HG03565 (cell line): ENCODE results near the gene RGL1.

Experiments
- ATAC-seq: cut with Tn5 transposase; IDR thresholded peaks from one replicate; pipeline ENCODE4 v1.9.1; 2021; ENCODE audit warnings: mild to moderate bottlenecking, moderate library complexity; ENCODE audit not compliant: unreplicated experiment

The RGL1 gene

GRCh38 chr1:183817576-183818288, 12.8 kb downstream of the RGL1 start:
- ATAC-seq: no peak

GRCh38 chr1:183819059-183819458, 14.1 kb downstream of the RGL1 start:
- no peak for ATAC-seq

GRCh38 chr1:183821309-183821888, 16.5 kb downstream of the RGL1 start:
- ATAC-seq: no peak

GRCh38 chr1:183821889-183822611, 17.1 kb downstream of the RGL1 start:
- no peak for ATAC-seq

- ATAC-seq: no peak
Measured at GRCh38 chr1:183824291-183824690, 19.4 kb downstream of the RGL1 start.

GRCh38 chr1:183827801-183828200, 22.9 kb downstream of the RGL1 start:
- no peak for ATAC-seq

- ATAC-seq: no peak
Measured at GRCh38 chr1:183830389-183830788, 25.5 kb downstream of the RGL1 start.

GRCh38 chr1:183831311-183831710, 26.4 kb downstream of the RGL1 start:
- no peak for ATAC-seq

GRCh38 chr1:183832459-183832858, 27.5 kb downstream of the RGL1 start:
- ATAC-seq: no peak

- ATAC-seq: no peak
Measured at GRCh38 chr1:183834568-183834967, 29.6 kb downstream of the RGL1 start.

- ATAC-seq: no peak
Measured at GRCh38 chr1:183836598-183836997, 31.7 kb downstream of the RGL1 start.

GRCh38 chr1:183837062-183837461, 32.1 kb downstream of the RGL1 start:
- ATAC-seq: no peak

- ATAC-seq: no peak
Measured at GRCh38 chr1:183838221-183838620, 33.3 kb downstream of the RGL1 start.

- no peak for ATAC-seq
Measured at GRCh38 chr1:183840140-183840539, 35.2 kb downstream of the RGL1 start.

- ATAC-seq: peak; percentile 55
Measured at GRCh38 chr1:183841550-183841949, 36.6 kb downstream of the RGL1 start.

- peak; percentile 81 for ATAC-seq
Measured at GRCh38 chr1:183841950-183842794, 37.3 kb downstream of the RGL1 start.

- ATAC-seq: peak; percentile 25
Measured at GRCh38 chr1:183842795-183843144, 37.9 kb downstream of the RGL1 start.

- no peak for ATAC-seq
Measured at GRCh38 chr1:183844806-183845205, 39.9 kb downstream of the RGL1 start.

- ATAC-seq: no peak
Measured at GRCh38 chr1:183845681-183846080, 40.8 kb downstream of the RGL1 start.

GRCh38 chr1:183847641-183848040, 42.7 kb downstream of the RGL1 start:
- ATAC-seq: no peak

GRCh38 chr1:183850852-183851251, 45.9 kb downstream of the RGL1 start:
- ATAC-seq: no peak
